Measurements from ENCODE around the gene DGKQ.

- TF ChIP-seq, protein P1, sequence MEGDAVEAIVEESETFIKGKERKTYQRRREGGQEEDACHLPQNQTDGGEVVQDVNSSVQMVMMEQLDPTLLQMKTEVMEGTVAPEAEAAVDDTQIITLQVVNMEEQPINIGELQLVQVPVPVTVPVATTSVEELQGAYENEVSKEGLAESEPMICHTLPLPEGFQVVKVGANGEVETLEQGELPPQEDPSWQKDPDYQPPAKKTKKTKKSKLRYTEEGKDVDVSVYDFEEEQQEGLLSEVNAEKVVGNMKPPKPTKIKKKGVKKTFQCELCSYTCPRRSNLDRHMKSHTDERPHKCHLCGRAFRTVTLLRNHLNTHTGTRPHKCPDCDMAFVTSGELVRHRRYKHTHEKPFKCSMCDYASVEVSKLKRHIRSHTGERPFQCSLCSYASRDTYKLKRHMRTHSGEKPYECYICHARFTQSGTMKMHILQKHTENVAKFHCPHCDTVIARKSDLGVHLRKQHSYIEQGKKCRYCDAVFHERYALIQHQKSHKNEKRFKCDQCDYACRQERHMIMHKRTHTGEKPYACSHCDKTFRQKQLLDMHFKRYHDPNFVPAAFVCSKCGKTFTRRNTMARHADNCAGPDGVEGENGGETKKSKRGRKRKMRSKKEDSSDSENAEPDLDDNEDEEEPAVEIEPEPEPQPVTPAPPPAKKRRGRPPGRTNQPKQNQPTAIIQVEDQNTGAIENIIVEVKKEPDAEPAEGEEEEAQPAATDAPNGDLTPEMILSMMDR (IDR thresholded peaks at IDR 0.05; ENCODE audit: control extremely low read depth in 1 of 3, insufficient read depth in 1 of 3, low read depth in 1 of 3, low read length in 3 of 3): no peak
- TF ChIP-seq POLR2A (IDR thresholded peaks at IDR 0.05; ENCODE audit: control extremely low read depth in 1 of 2, low read depth in 2 of 2, low read length in 2 of 2) (no peak), SP1 (IDR thresholded peaks at IDR 0.05; ENCODE audit: low read depth, low read length) (no peak)
These were observed 62.1 kb downstream of the DGKQ start for GRCh38 chr4:911221-911751.

Data from H1 (cell line).